Tibial nerve (tissue), 4 donors: ENCODE measurements around the gene TMEM43. TPM values are rescaled to one million over a fixed set of nuclear protein-coding genes. Genes with fewer than 3 reads are reported as not detected.
"Not testable (repeated sequence)": the region's sequence is repeated elsewhere in the genome, so short reads cannot be mapped to it uniquely, and the experiment has no call there.

Experiments used
- DNase-seq, 2 donors: peaks; one replicate each; pipeline ENCODE4 v3.0.0-alpha.2; 2019; ENCODE audit warnings: low spot score in 2 of 2
- H3K27ac ChIP-seq, 4 donors: fragments of 200-600 bp; sonication (generic) in 3 of 4; one replicate each; pipeline ENCODE4 v1.5.1; 2017 to 2019; ENCODE audit warnings: mild to moderate bottlenecking in 1 of 4
- H3K27me3 ChIP-seq, 2 donors: fragments of 200-600 bp; sonication (generic) in 1 of 2; one replicate each; pipeline versions ENCODE4 v1.5.1 to v1.6.0; 2017 to 2019
- H3K36me3 ChIP-seq, 3 donors: fragments of 200-600 bp; sonication (generic); one replicate each; pipeline ENCODE4 v1.5.1; 2018 to 2019
- H3K4me1 ChIP-seq, 4 donors: fragments of 200-600 bp; sonication (generic) in 3 of 4; one replicate each; pipeline ENCODE4 v1.5.1; 2017 to 2019
- H3K4me3 ChIP-seq, 4 donors: fragments of 200-600 bp; sonication (generic) in 3 of 4; one replicate each; pipeline ENCODE4 v1.5.1; 2017 to 2019; ENCODE audit warnings: mild to moderate bottlenecking in 1 of 4, moderate library complexity in 1 of 4
- H3K9me3 ChIP-seq, 4 donors: fragments of 200-600 bp; sonication (generic) in 3 of 4; one replicate each; pipeline ENCODE4 v1.5.1; 2017 to 2019
- CTCF ChIP-seq, 5 experiments: fragments of 200-600 bp in 3 of 5; fragments of 450-650 bp in 2 of 5; sonication (generic) in 3 of 5; IDR thresholded peaks; one replicate each; pipeline ENCODE4 v1.5.1; 2016 to 2019; ENCODE audit warnings: antibody characterized with exemption in 5 of 5, mild to moderate bottlenecking in 3 of 5, moderate library complexity in 2 of 5
- EP300 ChIP-seq, 2 donors: sonication (generic); formaldehyde crosslinking; IDR thresholded peaks; one replicate each; pipeline ENCODE4 v1.6.1; 2017; ENCODE audit warnings: antibody characterized with exemption in 2 of 2, mild to moderate bottlenecking in 1 of 2
- POLR2A ChIP-seq, 2 donors: fragments of 450-650 bp; IDR thresholded peaks; one replicate each; pipeline ENCODE4 v1.6.1; 2017; ENCODE audit warnings: antibody characterized with exemption in 2 of 2, mild to moderate bottlenecking in 2 of 2, moderate library complexity in 2 of 2
- WGBS, 2 donors: methylation state at CpG; one replicate each; pipeline ENCODE4 v1.1.5; 2018; 5-methylcytosine and 5-hydroxymethylcytosine counted together
- total RNA-seq, 4 donors: library from RNA; depleted of rRNA; stranded (reverse); fragments of >200 nt; gene quantifications; one replicate each; pipeline ENCODE4 v1.1.0, GENCODE V29; 2016

The TMEM43 gene
- total RNA-seq, 4 donors from 2014 or later = 99.9 to 130 (median 120) TPM

GRCh38 chr3:14119651-14120050 lies 5.2 kb upstream of the TMEM43 start:
- Histone ChIP-seq H3K4me3 (no peak overlapping the region), H3K4me1 (peaks cover 0 to 19% (median 8%) of the 10 kb centered on the region in 4 donors), H3K9me3 (no peaks in the 10 kb centered on the region), H3K36me3 (peaks cover 0 to 55% (median 0%) of the 10 kb centered on the region in 3 donors), H3K27ac (no peak overlapping the region), H3K27me3 (no peaks in the 10 kb centered on the region)
- WGBS, 2 donors = 74 to 82% methylated on average over 2 of the region's 2 CpGs
- no peak for DNase-seq
- TF ChIP-seq EP300 (IDR thresholded peaks at IDR 0.05) (no peak), POLR2A (IDR thresholded peaks at IDR 0.05) (no peak), CTCF (IDR thresholded peaks at IDR 0.05) (no peak)

DNA sequence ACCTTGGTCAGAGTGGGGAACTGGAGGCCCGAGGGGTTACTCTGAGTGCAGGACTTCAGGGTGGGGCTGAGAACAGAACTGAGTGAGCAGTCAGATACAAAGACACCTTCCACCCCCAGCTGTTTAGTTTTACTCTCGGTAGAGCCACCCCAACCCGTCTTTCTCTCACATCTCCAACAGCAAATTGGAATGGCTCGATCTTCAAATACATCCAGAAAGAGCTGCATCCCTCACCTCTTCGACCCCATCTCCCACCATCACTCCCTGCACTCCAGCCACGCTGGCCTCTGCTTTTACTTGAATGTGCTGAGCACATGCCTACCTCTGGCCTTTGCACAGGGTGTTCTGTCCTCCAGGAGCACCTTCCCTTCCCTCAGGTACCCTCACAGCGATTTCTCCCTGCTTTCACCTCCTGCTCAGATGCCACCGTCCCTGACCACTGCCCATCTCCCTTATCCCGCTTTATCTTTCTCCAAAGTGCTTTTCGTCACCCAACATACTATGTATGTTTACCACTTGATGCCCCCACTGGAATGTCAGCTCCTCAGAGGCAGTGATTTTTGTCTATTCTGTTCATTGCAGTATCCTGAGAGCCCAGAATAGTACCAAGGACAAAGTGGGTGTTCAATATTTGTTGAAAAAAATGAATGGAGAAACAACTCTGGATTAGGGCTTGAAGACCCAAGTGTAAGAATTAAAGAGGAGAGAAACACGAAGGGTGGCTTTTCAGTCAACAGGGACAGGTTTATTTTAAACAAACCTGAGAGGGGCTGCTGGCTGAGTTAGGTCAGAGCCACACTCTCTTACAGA lies 4.5 kb upstream of the TMEM43 start:
- no peak for DNase-seq
- H3K4me1 ChIP-seq = peaks cover 0 to 19% (median 8%) of the 10 kb centered on the region in 4 donors
- H3K36me3 ChIP-seq = peaks cover 0 to 48% (median 0%) of the 10 kb centered on the region in 3 donors
- 91 to 93% methylated on average over 11 of the region's 11 CpGs for whole genome bisulfite sequencing, 2 donors
- no peak overlapping the region for H3K27ac ChIP-seq
- TF ChIP-seq CTCF (IDR thresholded peaks at IDR 0.05) = no peak
- no peak for TF ChIP-seq POLR2A (IDR thresholded peaks at IDR 0.05)
- TF ChIP-seq EP300 (IDR thresholded peaks at IDR 0.05) = no peak
- no peaks in the 10 kb centered on the region for H3K9me3 ChIP-seq
- H3K4me3 ChIP-seq = no peak overlapping the region
- no peaks in the 10 kb centered on the region for H3K27me3 ChIP-seq

DNA sequence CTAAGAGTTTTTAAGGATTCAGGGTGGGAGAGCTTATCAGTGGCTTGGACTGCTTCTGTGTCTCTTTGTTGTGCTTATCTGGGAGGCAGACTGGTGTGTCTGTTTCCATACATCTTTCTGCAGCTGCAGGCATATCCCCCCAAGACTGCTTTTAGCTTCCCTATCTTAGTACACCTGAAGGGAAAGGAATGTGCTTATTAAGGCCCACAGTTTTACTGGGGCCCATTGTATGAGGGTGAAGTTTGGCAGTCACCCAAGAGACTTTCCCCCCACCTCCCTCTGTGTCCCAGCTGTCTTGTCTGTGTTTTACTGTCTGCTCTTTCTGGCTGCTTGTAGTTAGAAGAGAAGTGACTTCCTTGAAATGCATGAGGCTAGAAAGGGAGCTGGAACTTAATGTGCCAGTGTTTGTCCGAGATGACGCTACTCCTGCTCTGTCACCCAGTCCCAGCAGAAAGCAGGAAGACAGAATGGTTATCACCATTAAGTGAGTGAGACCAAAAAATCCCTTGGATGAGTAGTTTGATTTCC lies 3.9 kb upstream of the TMEM43 start:
- peaks cover 0 to 41% (median 0%) of the 10 kb centered on the region in 3 donors for H3K36me3 ChIP-seq
- H3K9me3 ChIP-seq, H3K27ac ChIP-seq, DNase-seq, H3K4me3 ChIP-seq, H3K27me3 ChIP-seq: not testable (repeated sequence)
- H3K4me1 ChIP-seq = peaks cover 0 to 23% (median 11%) of the 10 kb centered on the region in 4 donors
- WGBS, 2 donors = 82 to 92% methylated on average over 2 of the region's 2 CpGs

GRCh38 chr3:14121859-14122258 lies 3.0 kb upstream of the TMEM43 start:
- no peaks in the 10 kb centered on the region for H3K9me3 ChIP-seq
- peaks cover 0 to 35% (median 0%) of the 10 kb centered on the region in 3 donors for H3K36me3 ChIP-seq
- TF ChIP-seq POLR2A (IDR thresholded peaks at IDR 0.05) (no peak), EP300 (IDR thresholded peaks at IDR 0.05) (no peak), CTCF (IDR thresholded peaks at IDR 0.05) (no peak)
- peaks cover 3 to 32% (median 20%) of the 10 kb centered on the region in 4 donors for H3K4me1 ChIP-seq
- H3K27me3 ChIP-seq = no peaks in the 10 kb centered on the region
- no peak for DNase-seq
- H3K27ac ChIP-seq = no peak overlapping the region
- 87 to 88% methylated on average over 5 of the region's 5 CpGs for WGBS, 2 donors
- H3K4me3 ChIP-seq = no peak overlapping the region

GRCh38 chr3:14122301-14122700 lies 2.6 kb upstream of the TMEM43 start:
- WGBS, 2 donors = 93 to 95% methylated on average over 3 of the region's 3 CpGs

More at GRCh38 chr3:14122301-14122700, 2.6 kb upstream of the TMEM43 start:
- H3K36me3 ChIP-seq = peaks cover 0 to 35% (median 0%) of the 10 kb centered on the region in 3 donors
- H3K27me3 ChIP-seq = no peaks in the 10 kb centered on the region
- peaks cover 3 to 37% (median 24%) of the 10 kb centered on the region in 4 donors for H3K4me1 ChIP-seq
- no peak for TF ChIP-seq EP300 (IDR thresholded peaks at IDR 0.05)
- TF ChIP-seq POLR2A (IDR thresholded peaks at IDR 0.05) = no peak
- TF ChIP-seq CTCF (IDR thresholded peaks at IDR 0.05) = no peak
- H3K9me3 ChIP-seq = no peaks in the 10 kb centered on the region
- DNase-seq = no peak
- no peak overlapping the region for H3K4me3 ChIP-seq
- no peak overlapping the region for H3K27ac ChIP-seq
